Small intestine (tissue), 16 donors: ENCODE data around the gene PKD2. TPM values are rescaled to one million over a fixed set of nuclear protein-coding genes. Genes with fewer than 3 reads are reported as not detected.

Experiments
- DNase-seq, 2 donors: peaks; one replicate each; pipeline versions ENCODE4 v3.0.0 to v3.0.0-alpha.2; 2013
- FAIRE-seq: peaks from 2 replicates; lab custom pipeline; 2012; peaks lifted over from hg19 to GRCh38; lab: Jason Lieb, UNC
- H3K27ac ChIP-seq, 3 donors: one replicate each; pipeline ENCODE4 v1.5.1; 2013; ENCODE audit warnings: low read length in 2 of 3, mild to moderate bottlenecking in 2 of 3, control low read depth in 1 of 3, inconsistent platforms in 1 of 3, low read depth in 1 of 3, moderate library complexity in 1 of 3
- H3K27me3 ChIP-seq, 3 donors: one replicate each; pipeline ENCODE4 v1.6.1; 2013; ENCODE audit warnings: low read length in 3 of 3, inconsistent platforms in 1 of 3; ENCODE audit not compliant: control insufficient read depth in 3 of 3, insufficient read depth in 3 of 3
- H3K36me3 ChIP-seq, 3 donors: one replicate each; pipeline ENCODE4 v1.6.1; 2013; ENCODE audit warnings: low read length in 3 of 3, inconsistent platforms in 1 of 3, low read depth in 1 of 3, mild to moderate bottlenecking in 1 of 3, moderate library complexity in 1 of 3; ENCODE audit not compliant: control insufficient read depth in 3 of 3, insufficient read depth in 2 of 3
- H3K4me1 ChIP-seq, 3 donors: one replicate each; pipeline ENCODE4 v1.6.1; 2013; ENCODE audit warnings: low read length in 2 of 3, inconsistent platforms in 1 of 3, low read depth in 1 of 3, mild to moderate bottlenecking in 1 of 3, moderate library complexity in 1 of 3; ENCODE audit not compliant: control insufficient read depth in 3 of 3, insufficient read depth in 2 of 3
- H3K4me3 ChIP-seq, 3 donors: one replicate each; pipeline ENCODE4 v1.5.1; 2013; ENCODE audit warnings: low read length in 3 of 3, control low read depth in 1 of 3, inconsistent platforms in 1 of 3, low read depth in 1 of 3, mild to moderate bottlenecking in 1 of 3, moderate library complexity in 1 of 3
- H3K9me3 ChIP-seq, 2 donors: one replicate each; pipeline ENCODE4 v1.6.1; 2013; ENCODE audit warnings: low read depth in 1 of 2, low read length in 1 of 2; ENCODE audit not compliant: control insufficient read depth in 2 of 2, insufficient read depth in 1 of 2
- WGBS, 3 donors: extraction: QIAGEN DNeasy Blood & Tissue Kit; methylation state at CpG; one replicate each; pipeline ENCODE4 v1.1.7; 2013; 5-methylcytosine and 5-hydroxymethylcytosine counted together
- long read RNA-seq, 10 donors: transcript quantifications; one replicate each; lab custom pipeline, GENCODE V29; 2026
- polyA plus RNA-seq, 4 donors: library from polyadenylated mRNA; stranded (reverse) in 3 of 4; unstranded in 1 of 4; fragments of 200-250 nt in 3 of 4; fragments of 120-200 nt in 1 of 4; gene quantifications; one replicate each; pipeline versions ENCODE4 v1.2.1 to v1.2.3, GENCODE V29; 2013
- donor health status: healthy with polysubstance abuse.
- donor health status: control.
- donor health status: control.
- donor health status: Bipolar disorder and iron deficiency.
- donor health status: healthy.

The PKD2 gene
- 10 to 100 TPM in 1 of 4 donors, 1 to 10 TPM in 3; 2.4 to 21.7 (median 5.1) TPM for polyA plus RNA-seq
- long read RNA-seq, donor 1 = 0 reads
- long read RNA-seq, donor 2, full-length matches to known transcripts = 1 of 6 reads
- long read RNA-seq, donor 2, partial matches to known transcripts = 5 of 6 reads
- long read RNA-seq, donor 2, other reads (novel, unspliced or antisense) = 0 of 6 reads
- long read RNA-seq, donor 3 = 0 reads
- long read RNA-seq, donor 4 = 0 reads
- long read RNA-seq, donor 5 = 0 reads
- long read RNA-seq, donor 6, partial matches to known transcripts = 5 of 5 reads
- long read RNA-seq, donor 6, other reads (novel, unspliced or antisense) = 0 of 5 reads
- long read RNA-seq, donor 7, full-length matches to known transcripts = 1 of 1 reads
- long read RNA-seq, donor 7, partial matches to known transcripts = 0 of 1 reads
- long read RNA-seq, donor 7, other reads (novel, unspliced or antisense) = 0 of 1 reads
- long read RNA-seq, donor 8 = 0 reads
- long read RNA-seq, donor 9 = 0 reads
- long read RNA-seq, donor 10, partial matches to known transcripts = 0 of 1 reads
- long read RNA-seq, donor 10, other reads (novel, unspliced or antisense) = 0 of 1 reads

- 1% methylated on average over 63 to 116 of the region's 116 CpGs for WGBS, 3 donors
- H3K4me1 ChIP-seq = peaks cover 0 to 7% (median 0%) of the 10 kb centered on the region in 3 donors
Observed at GRCh38 chr4:88007304-88008121, at the start of gene PKD2. TSS of gene PKD2 (plus strand) at chr4:88007635. CDS start at chr4:88007734, 99 bp downstream.

DNA sequence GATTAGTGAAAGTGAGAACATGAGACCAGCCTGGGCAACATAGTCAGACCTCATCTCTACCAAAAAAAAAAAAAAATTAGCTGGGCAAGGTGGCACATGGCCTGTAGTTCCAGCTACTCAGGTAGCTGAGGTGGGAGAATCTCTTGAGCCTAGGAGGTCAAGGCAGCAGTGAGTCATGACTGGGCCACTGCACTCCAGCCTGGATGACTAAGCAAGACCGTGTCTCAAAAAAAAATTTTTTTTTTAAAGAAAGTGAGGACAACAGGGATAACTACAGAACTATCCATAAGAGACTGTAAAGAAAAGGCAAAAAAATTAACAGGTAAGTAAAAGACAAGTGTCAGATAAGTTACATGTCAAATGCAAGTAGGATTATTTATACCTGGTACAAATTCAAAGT is 45.4 kb upstream of the PKD2 start:
- DNase-seq (no peak), FAIRE-seq (no peak)
- WGBS, 3 donors = 31 to 52% (median 37%) methylated on average over 1 of the region's 1 CpG
- no peaks in the 10 kb centered on the region for H3K27me3 ChIP-seq
- H3K4me3 ChIP-seq = no peak overlapping the region
- H3K9me3 ChIP-seq = no peaks in the 10 kb centered on the region
- H3K36me3 ChIP-seq = no peaks in the 10 kb centered on the region
- no peak overlapping the region for H3K27ac ChIP-seq
- H3K4me1 ChIP-seq = no peaks in the 10 kb centered on the region

More at GRCh38 chr4:88007304-88008121, at the start of gene PKD2:
- H3K27ac ChIP-seq = peak within 1 kb of the TSS; percentile 40 to 91 (median 56)
- no peaks in the 10 kb centered on the region for H3K9me3 ChIP-seq
- peak within 1 kb of the TSS; percentile 48 to 93 (median 84) for H3K4me3 ChIP-seq
- DNase-seq = peak; percentile 79 to 93
- no peaks in the 10 kb centered on the region for H3K36me3 ChIP-seq
- no peak for FAIRE-seq
- H3K27me3 ChIP-seq = peaks cover 0 to 13% (median 0%) of the 10 kb centered on the region in 3 donors

DNA sequence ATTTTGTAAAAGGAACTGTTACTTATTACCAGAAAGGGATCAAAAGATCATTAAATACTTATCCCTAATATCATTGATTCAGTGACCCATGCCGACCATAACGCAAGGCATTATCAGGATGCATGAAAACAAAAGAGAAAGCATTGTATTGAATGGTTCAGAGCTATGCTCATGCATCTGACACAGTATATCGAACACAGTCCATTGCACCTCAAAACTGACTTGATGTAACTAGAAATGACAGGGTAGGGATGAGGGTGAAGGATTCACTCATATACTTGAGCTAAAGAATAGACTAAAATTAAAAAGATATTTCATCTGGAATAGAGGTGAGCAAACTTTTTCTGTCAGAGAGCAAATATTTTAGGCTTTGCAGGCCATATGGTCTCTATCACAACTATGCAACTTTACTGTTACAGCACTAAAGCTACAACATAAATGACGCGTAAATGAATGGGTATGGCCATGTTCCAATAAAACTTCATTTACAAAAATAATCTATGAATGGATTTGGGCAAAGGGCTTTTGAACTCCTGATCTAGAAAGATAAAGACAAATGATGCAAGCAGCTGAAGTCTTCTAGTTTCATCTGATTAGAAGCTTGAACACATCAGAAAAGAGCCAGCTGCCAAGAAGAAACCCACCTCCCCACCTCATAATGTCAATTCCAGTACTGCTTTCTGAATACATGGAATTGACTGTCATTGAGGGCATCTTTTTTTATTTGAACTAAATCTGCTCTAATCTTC is 44.9 kb upstream of the PKD2 start:
- no peaks in the 10 kb centered on the region for H3K36me3 ChIP-seq
- no peak overlapping the region for H3K4me3 ChIP-seq
- H3K27ac ChIP-seq = no peak overlapping the region
- FAIRE-seq = no peak
- WGBS, 3 donors = 49 to 72% (median 66%) methylated on average over 5 of the region's 5 CpGs
- no peaks in the 10 kb centered on the region for H3K27me3 ChIP-seq
- DNase-seq = no peak
- no peaks in the 10 kb centered on the region for H3K9me3 ChIP-seq
- H3K4me1 ChIP-seq = no peaks in the 10 kb centered on the region

DNA sequence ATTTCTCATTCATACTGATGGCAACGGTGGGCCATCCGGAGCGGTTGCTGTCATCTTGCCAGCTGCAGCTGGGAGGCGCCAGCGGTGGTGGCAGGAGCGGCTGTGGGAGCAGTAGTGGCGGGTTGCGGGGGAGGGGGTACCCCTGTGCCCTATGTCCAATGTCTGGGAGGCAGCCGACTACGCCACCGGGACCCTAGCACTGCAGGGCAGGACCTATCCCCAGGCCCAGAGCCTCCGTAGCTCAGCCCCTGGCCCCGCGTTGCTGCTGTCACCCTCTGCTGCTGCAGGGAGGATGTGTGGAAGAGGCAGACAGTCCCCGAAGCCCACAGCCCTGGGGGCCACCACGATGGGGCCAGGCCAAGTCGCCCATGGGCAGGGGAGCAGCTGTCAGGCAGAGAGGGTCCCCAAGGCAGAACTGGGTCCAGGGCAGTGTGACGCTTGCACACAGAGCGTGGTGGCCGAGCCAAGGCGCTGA is 41.9 kb upstream of the PKD2 start:
- Histone ChIP-seq H3K4me3 (no peak overlapping the region), H3K36me3 (no peaks in the 10 kb centered on the region), H3K27ac (no peak overlapping the region), H3K27me3 (peaks cover 0 to 3% (median 0%) of the 10 kb centered on the region in 3 donors), H3K4me1 (no peaks in the 10 kb centered on the region), H3K9me3 (no peaks in the 10 kb centered on the region)
- 88 to 92% (median 92%) methylated on average over 20 to 21 of the region's 21 CpGs for WGBS, 3 donors
- no peak for DNase-seq
- no peak for FAIRE-seq

GRCh38 chr4:87966095-87966496 is 41.3 kb upstream of the PKD2 start:
- DNase-seq = no peak
- H3K27me3 ChIP-seq = peaks cover 0 to 3% (median 0%) of the 10 kb centered on the region in 3 donors
- H3K27ac ChIP-seq = no peak overlapping the region
- 83 to 95% (median 89%) methylated on average over 9 of the region's 9 CpGs for WGBS, 3 donors
- H3K9me3 ChIP-seq = no peaks in the 10 kb centered on the region
- no peak overlapping the region for H3K4me3 ChIP-seq
- no peak for FAIRE-seq
- no peaks in the 10 kb centered on the region for H3K36me3 ChIP-seq
- H3K4me1 ChIP-seq = no peaks in the 10 kb centered on the region

DNA sequence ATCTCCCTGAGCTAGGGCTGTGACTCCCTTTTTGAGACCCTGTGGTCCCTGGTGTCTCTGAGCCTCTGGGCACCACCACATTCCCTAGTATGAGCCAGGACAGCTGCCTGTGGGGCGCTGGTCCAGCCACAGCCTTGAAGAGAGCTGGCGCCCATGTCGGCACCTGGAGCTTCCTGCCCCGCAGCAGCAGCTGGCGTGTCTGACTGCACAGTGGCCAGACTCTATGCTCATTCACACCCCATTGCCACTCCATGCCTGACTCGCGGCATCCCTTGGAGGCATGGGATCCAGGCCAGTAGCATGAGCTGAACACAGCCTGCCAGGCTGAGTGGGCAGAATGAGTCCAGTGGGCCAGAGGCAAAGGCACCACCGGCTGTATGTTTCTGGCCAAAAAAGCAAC is 40.2 kb upstream of the PKD2 start:
- no peak for DNase-seq

DNA sequence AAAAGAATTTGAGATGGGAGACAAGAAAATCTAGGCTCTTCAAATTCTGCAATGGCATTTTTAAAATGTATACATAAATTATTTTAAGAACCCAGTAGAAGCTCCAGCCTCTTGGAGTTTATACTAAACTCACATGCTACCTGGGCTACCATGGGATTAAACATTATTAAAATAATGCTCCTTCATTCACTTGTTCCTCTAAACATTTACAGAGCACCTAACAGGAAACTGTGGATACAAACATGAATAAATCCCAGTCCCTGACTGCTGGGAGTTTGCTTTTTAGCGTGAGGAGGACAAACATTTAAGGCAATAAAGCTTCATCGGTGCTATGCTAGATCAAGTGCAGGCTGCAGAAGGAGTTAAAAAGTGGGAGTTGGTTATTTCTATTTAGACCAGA is 37.3 kb upstream of the PKD2 start:
- H3K4me3 ChIP-seq = no peak overlapping the region

More for the DNA sequence above, 40.2 kb upstream of the PKD2 start:
- Histone ChIP-seq H3K27me3 (peaks cover 0 to 6% (median 0%) of the 10 kb centered on the region in 3 donors), H3K4me1 (no peaks in the 10 kb centered on the region), H3K36me3 (no peaks in the 10 kb centered on the region), H3K9me3 (no peaks in the 10 kb centered on the region), H3K27ac (no peak overlapping the region), H3K4me3 (no peak overlapping the region)
- no peak for FAIRE-seq
- 82 to 91% (median 89%) methylated on average over 8 of the region's 8 CpGs for WGBS, 3 donors

More for the DNA sequence above, 37.3 kb upstream of the PKD2 start:
- WGBS, 3 donors = 35 to 53% (median 36%) methylated on average over 2 of the region's 2 CpGs
- Histone ChIP-seq H3K27ac (no peak overlapping the region), H3K4me1 (no peaks in the 10 kb centered on the region), H3K36me3 (no peaks in the 10 kb centered on the region), H3K27me3 (peaks cover 0 to 17% (median 2%) of the 10 kb centered on the region in 3 donors), H3K9me3 (no peaks in the 10 kb centered on the region)
- FAIRE-seq (no peak), DNase-seq (no peak)
